ENCODE data around the gene PNPLA3. TPM values are rescaled to one million over a fixed set of nuclear protein-coding genes. Genes with fewer than 3 reads are reported as not detected.

PNPLA3 gene
- total and polyA plus RNA-seq, 12 donors: 0.08 to 0.95 (median 0.27) TPM; not detected in 5

DNA sequence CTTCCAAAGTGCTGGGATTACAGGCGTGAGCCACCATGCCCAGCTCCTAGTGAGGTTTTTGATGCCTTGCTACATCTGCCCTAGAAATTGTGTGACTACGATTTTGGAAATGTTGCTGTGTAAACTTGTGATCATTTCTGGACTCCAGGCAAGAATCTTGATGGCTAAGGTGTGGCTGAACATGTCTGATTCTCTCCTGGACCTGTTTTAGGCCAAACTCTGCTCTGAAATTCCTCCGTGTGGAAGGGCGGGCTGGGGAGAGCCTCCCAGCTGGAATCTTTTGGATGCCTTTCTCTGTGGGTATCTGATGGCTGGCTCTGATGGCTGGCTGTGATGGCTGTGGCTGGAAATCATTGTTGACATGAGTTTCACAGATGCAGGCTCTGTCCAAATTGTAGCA is 8.2 kb downstream of the PNPLA3 start:
- no peak for TF ChIP-seq CTCF (IDR thresholded peaks at IDR 0.05)

GRCh38 chr22:43941449-43941848 is 17.8 kb downstream of the PNPLA3 start:
- WGBS, 2 donors: 79 to 81% methylated on average over 6 of the region's 6 CpGs
- Histone ChIP-seq H3K4me3 (no peak overlapping the region), H3K27me3 (peaks cover 0 to 5% (median 0%) of the 10 kb centered on the region in 7 donors), H3K4me1 (no peaks in the 10 kb centered on the region), H3K27ac (no peak overlapping the region), H3K9me3 (peaks cover 0 to 13% (median 0%) of the 10 kb centered on the region in 11 donors), H3K36me3 (no peaks in the 10 kb centered on the region)
- ATAC-seq: no peak
- no peak for DNase-seq
- no peak for TF ChIP-seq CTCF (IDR thresholded peaks at IDR 0.05)
- intact Hi-C loops (cut with DNase I): no loop called here

More for the DNA sequence above, 8.2 kb downstream of the PNPLA3 start:
- Histone ChIP-seq H3K27ac (no peak overlapping the region), H3K27me3 (peaks cover 0 to 18% (median 0%) of the 10 kb centered on the region in 7 donors), H3K36me3 (no peaks in the 10 kb centered on the region), H3K9me3 (no peaks in the 10 kb centered on the region), H3K4me1 (peaks cover 0 to 4% (median 0%) of the 10 kb centered on the region in 9 donors), H3K4me3 (no peak overlapping the region)
- intact Hi-C loops (cut with DNase I): no loop called here
- ATAC-seq (no peak), DNase-seq (no peak)
- WGBS, 2 donors: 63 to 70% methylated on average over 4 of the region's 4 CpGs

GRCh38 chr22:43944670-43945430 is 21.2 kb downstream of the PNPLA3 start:
- ATAC-seq (no peak), DNase-seq (no peak)
- H3K9me3 ChIP-seq: peaks cover 0 to 13% (median 0%) of the 10 kb centered on the region in 11 donors
- H3K27me3 ChIP-seq: peaks cover 0 to 5% (median 0%) of the 10 kb centered on the region in 7 donors
- no peak for TF ChIP-seq CTCF (IDR thresholded peaks at IDR 0.05)
- no peaks in the 10 kb centered on the region for H3K4me1 ChIP-seq
- no peak overlapping the region for H3K4me3 ChIP-seq
- no peak overlapping the region for H3K27ac ChIP-seq
- intact Hi-C loops (cut with DNase I): no loop called here
- WGBS, 2 donors: 76% methylated on average over 20 of the region's 20 CpGs
- no peaks in the 10 kb centered on the region for H3K36me3 ChIP-seq

- no peaks in the 10 kb centered on the region for H3K4me1 ChIP-seq
- H3K9me3 ChIP-seq: peaks cover 0 to 13% (median 0%) of the 10 kb centered on the region in 11 donors
- peak; percentile 37 to 53 for DNase-seq
- no peak overlapping the region for H3K27ac ChIP-seq
- WGBS, 2 donors: 53 to 54% methylated on average over 12 of the region's 12 CpGs
- peak; percentile 23 to 69 (median 55) for TF ChIP-seq CTCF (IDR thresholded peaks at IDR 0.05)
- no peak overlapping the region for H3K4me3 ChIP-seq
- intact Hi-C loops (cut with DNase I): no loop called here
- H3K27me3 ChIP-seq: peaks cover 0 to 5% (median 0%) of the 10 kb centered on the region in 7 donors
- H3K36me3 ChIP-seq: no peaks in the 10 kb centered on the region
- peak; percentile 49 to 90 (median 78) for ATAC-seq
Measured at GRCh38 chr22:43945632-43946383, 22.2 kb downstream of the PNPLA3 start.

All from heart right ventricle (tissue), 16 donors.